ENCODE data around the gene SF1.
A peak's percentile ranks its signal among the peaks of the same experiment; 100 is the strongest.

Gene SF1

DNA sequence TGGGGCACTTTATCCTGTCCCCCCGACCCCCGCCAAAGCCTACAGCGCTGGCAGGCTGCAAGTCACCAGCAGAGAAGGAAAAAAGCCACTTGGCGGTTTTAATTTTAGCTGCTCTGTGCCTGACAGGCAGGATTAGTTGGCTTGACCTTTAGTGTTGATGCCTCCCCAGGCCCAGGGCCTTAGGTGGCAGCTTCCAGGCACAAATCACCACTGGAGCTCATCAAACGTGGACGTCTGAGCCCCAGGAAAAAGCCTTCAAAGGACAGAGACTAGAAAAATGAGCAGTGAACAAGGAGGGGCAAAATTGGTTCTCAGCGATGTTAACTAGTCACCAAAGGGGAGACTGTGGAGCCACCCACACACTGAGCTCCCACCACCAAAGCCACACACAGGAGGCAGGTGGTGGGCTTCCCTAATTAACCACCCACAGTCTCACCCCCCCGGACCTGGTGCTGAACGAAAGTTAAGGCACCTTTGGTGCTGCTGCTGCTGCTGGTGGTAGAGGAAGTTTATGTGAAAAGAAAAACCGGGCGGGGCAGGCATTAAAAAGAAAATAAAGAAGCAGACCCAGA lies 14.2 kb downstream of the SF1 start:
- Histone ChIP-seq H2AFZ (ENCODE audit: low read depth) (no peak overlapping the region), H3K79me2 (ENCODE audit: insufficient read depth, low read depth) (0 out of 2 replicates have a peak, but pooled peaks cover 6% of the 10 kb centered on the region), H3K36me3 (ENCODE audit: insufficient read depth) (peaks cover 14% of the 10 kb centered on the region; the same call in 1 of the 2 replicates), H3K27me3 (ENCODE audit: insufficient read depth, low read depth) (no peaks in the 10 kb centered on the region), H3K4me1 (ENCODE audit: low read depth, poor library complexity, severe bottlenecking) (peaks cover 14% of the 10 kb centered on the region), H3K4me2 (no peak overlapping the region), H3K27ac (peak overlapping the region; percentile 7; the same call in 1 of the 2 replicates), H3K9ac (no peak overlapping the region), H4K20me1 (ENCODE audit: insufficient read depth) (peaks cover 9% of the 10 kb centered on the region; the same call in 1 of the 2 replicates), H3K4me3 (IDR thresholded peaks at IDR 0.05; ENCODE audit: insufficient read depth, low read depth, low read length) (no peak overlapping the region)
- TF ChIP-seq, protein P1, sequence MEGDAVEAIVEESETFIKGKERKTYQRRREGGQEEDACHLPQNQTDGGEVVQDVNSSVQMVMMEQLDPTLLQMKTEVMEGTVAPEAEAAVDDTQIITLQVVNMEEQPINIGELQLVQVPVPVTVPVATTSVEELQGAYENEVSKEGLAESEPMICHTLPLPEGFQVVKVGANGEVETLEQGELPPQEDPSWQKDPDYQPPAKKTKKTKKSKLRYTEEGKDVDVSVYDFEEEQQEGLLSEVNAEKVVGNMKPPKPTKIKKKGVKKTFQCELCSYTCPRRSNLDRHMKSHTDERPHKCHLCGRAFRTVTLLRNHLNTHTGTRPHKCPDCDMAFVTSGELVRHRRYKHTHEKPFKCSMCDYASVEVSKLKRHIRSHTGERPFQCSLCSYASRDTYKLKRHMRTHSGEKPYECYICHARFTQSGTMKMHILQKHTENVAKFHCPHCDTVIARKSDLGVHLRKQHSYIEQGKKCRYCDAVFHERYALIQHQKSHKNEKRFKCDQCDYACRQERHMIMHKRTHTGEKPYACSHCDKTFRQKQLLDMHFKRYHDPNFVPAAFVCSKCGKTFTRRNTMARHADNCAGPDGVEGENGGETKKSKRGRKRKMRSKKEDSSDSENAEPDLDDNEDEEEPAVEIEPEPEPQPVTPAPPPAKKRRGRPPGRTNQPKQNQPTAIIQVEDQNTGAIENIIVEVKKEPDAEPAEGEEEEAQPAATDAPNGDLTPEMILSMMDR (conservative IDR thresholded peaks at IDR 0.05; ENCODE audit: low read depth, low read length): no peak

DNA sequence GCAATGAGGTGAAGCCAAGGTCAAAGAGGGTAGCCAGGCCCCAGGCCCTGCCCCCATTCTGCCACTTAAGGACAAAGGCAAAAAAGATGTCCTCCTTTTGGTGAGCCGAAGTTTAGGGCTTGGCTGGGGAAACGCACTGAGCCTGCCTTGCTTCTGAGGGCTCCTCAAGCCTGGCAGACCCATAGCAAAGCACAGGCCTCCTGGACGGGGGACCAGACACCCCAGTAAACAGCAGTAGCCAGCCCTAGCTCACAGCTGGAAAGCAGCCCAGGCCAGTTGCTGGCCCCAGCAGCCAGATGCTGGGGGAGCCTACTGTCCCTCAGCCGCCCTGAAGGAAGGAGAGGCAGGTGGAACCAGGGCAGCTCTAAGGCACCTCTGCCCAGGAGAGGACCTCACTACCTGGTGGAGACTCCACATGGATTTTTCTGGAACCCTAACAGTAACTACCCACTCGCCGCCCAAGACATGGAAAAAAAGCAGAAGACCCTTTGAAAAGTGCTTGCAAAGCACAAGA lies 14.8 kb downstream of the SF1 start:
- H3K9ac ChIP-seq: no peak overlapping the region
- no peak overlapping the region for H2AFZ ChIP-seq (ENCODE audit: low read depth)
- peaks cover 14% of the 10 kb centered on the region for H3K4me1 ChIP-seq (ENCODE audit: low read depth, poor library complexity, severe bottlenecking)
- peak overlapping the region; percentile 7; the same call in 1 of the 2 replicates for H3K27ac ChIP-seq
- TF ChIP-seq, protein P1 (conservative IDR thresholded peaks at IDR 0.05; ENCODE audit: low read depth, low read length): no peak
- 0 out of 2 replicates have a peak, but pooled peaks cover under 1% of the 10 kb centered on the region for H3K79me2 ChIP-seq (ENCODE audit: insufficient read depth, low read depth)
- H3K27me3 ChIP-seq (ENCODE audit: insufficient read depth, low read depth): no peaks in the 10 kb centered on the region
- H3K36me3 ChIP-seq (ENCODE audit: insufficient read depth): peaks cover 12% of the 10 kb centered on the region; the same call in 1 of the 2 replicates
- H4K20me1 ChIP-seq (ENCODE audit: insufficient read depth): peaks cover 9% of the 10 kb centered on the region; the same call in 1 of the 2 replicates
- no peak overlapping the region for H3K4me3 ChIP-seq (IDR thresholded peaks at IDR 0.05; ENCODE audit: insufficient read depth, low read depth, low read length)
- H3K4me2 ChIP-seq: no peak overlapping the region

DNA sequence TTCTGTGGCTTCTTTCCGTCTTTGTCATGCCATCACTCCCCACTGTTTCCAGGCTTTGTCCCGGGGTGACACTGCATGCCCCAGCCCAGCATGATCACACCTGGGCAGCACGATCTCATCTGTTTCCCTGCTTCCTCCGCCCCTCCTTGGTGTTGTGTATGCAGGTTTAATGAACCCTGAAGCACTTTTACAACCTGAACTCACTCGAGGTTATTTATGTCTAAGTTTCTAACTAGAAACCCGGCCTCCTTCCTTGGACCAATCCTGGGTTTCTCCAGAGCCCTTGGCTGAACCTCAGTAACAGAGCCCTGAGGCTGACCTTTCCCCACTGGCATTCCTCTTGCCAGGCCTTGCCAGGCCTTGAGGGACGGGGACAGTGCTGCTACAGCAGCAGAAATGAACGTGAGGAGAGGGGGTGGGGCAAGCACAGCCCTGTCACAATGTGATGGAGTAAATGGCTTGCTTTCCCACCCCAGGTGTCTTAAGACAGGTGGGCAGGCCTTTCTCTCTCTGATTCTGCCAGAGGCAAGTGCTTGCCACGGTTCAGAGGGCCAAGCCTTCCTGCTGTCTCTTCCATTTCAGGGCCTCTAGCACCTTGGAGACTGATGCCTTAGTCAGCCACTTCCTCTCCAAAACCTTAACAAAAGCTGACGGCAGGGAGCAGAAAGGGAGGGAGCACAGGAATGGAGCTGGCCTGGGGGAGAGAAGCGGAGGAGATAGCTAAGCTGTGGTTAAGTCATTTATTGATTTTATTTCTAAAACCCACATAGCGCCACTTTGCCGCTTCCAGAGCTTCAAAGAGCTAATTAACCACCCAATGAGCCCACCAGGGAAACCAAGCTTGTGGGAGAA lies 15.4 kb downstream of the SF1 start:
- no peaks in the 10 kb centered on the region for H3K27me3 ChIP-seq (ENCODE audit: insufficient read depth, low read depth)
- H3K36me3 ChIP-seq (ENCODE audit: insufficient read depth): peaks cover 7% of the 10 kb centered on the region; the same call in 1 of the 2 replicates
- no peak overlapping the region for H2AFZ ChIP-seq (ENCODE audit: low read depth)
- no peaks in the 10 kb centered on the region for H3K79me2 ChIP-seq (ENCODE audit: insufficient read depth, low read depth)
- H3K27ac ChIP-seq: no peak overlapping the region; the same call in 1 of the 2 replicates
- H4K20me1 ChIP-seq (ENCODE audit: insufficient read depth): peaks cover 9% of the 10 kb centered on the region; the same call in 1 of the 2 replicates
- H3K4me3 ChIP-seq (IDR thresholded peaks at IDR 0.05; ENCODE audit: insufficient read depth, low read depth, low read length): no peak overlapping the region
- no peak overlapping the region for H3K4me2 ChIP-seq
- no peak overlapping the region for H3K9ac ChIP-seq
- TF ChIP-seq, protein P1 (conservative IDR thresholded peaks at IDR 0.05; ENCODE audit: low read depth, low read length): no peak
- H3K4me1 ChIP-seq (ENCODE audit: low read depth, poor library complexity, severe bottlenecking): peaks cover 13% of the 10 kb centered on the region

DNA sequence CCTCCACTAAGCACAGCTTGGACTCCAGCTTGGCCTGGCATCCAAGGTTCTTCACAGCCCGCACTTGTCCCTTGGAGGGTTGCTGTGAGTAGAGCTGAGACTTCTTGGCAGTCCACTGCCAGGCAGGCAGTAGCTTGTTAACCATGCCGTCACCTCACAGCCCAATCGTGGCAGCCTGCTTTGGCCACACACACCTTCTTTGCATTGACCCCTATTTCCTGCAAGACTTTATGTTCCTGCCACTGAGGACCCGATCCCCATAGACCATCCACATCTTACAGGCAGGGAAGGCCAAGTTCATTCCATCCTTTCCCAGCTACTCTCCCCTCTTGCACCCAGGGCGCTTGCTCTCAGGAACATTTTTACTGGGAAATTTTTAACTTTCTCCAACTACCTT lies 16.1 kb downstream of the SF1 start:
- peaks cover 11% of the 10 kb centered on the region for H3K4me1 ChIP-seq (ENCODE audit: low read depth, poor library complexity, severe bottlenecking)
- H3K4me2 ChIP-seq: no peak overlapping the region
- no peak overlapping the region for H3K4me3 ChIP-seq (IDR thresholded peaks at IDR 0.05; ENCODE audit: insufficient read depth, low read depth, low read length)
- no peak overlapping the region for H3K9ac ChIP-seq
- TF ChIP-seq, protein P1 (conservative IDR thresholded peaks at IDR 0.05; ENCODE audit: low read depth, low read length): no peak
- no peak overlapping the region for H3K27ac ChIP-seq
- H3K36me3 ChIP-seq (ENCODE audit: insufficient read depth): peaks cover 6% of the 10 kb centered on the region; the same call in 1 of the 2 replicates
- H4K20me1 ChIP-seq (ENCODE audit: insufficient read depth): peaks cover 9% of the 10 kb centered on the region; the same call in 1 of the 2 replicates
- H3K27me3 ChIP-seq (ENCODE audit: insufficient read depth, low read depth): no peaks in the 10 kb centered on the region
- H2AFZ ChIP-seq (ENCODE audit: low read depth): no peak overlapping the region
- no peaks in the 10 kb centered on the region for H3K79me2 ChIP-seq (ENCODE audit: insufficient read depth, low read depth)
